H1 (cell line): Measurements from ENCODE around the gene RAN. TPM values are rescaled to one million over a fixed set of nuclear protein-coding genes. Genes with fewer than 3 reads are reported as not detected.

ENCODE experiments used
- BACH1 ChIP-seq: IDR thresholded peaks from 2 replicates; pipeline ENCODE4 v1.6.1; 2012; ENCODE audit warnings: low read length, improper control_type of control experiment
- CEBPB ChIP-seq: IDR thresholded peaks from 2 replicates; pipeline ENCODE4 v1.6.1; 2012; ENCODE audit warnings: low read depth, low read length
- EZH2 ChIP-seq: fragments of 200-600 bp; sonication (generic); IDR thresholded peaks from 2 replicates; pipeline ENCODE4 v1.7.1; 2012; ENCODE audit warnings: low read depth, mild to moderate bottlenecking, moderate library complexity, low read length, inconsistent platforms; ENCODE audit not compliant: severe bottlenecking
- HDAC2 ChIP-seq, 2 experiments: fragments of 300-600 bp in 1 of 2; sonication (generic) in 1 of 2; IDR thresholded peaks; 2 replicates each; pipeline ENCODE4 v1.6.1; 2011 to 2012; ENCODE audit warnings: low read depth in 2 of 2, low read length in 2 of 2, mild to moderate bottlenecking in 2 of 2, moderate library complexity in 2 of 2, borderline replicate concordance in 1 of 2, inconsistent platforms in 1 of 2
- JUN ChIP-seq: IDR thresholded peaks from 2 replicates; pipeline ENCODE4 v1.6.1; 2011; ENCODE audit warnings: low read depth, mild to moderate bottlenecking, improper control_type of control experiment, low read length
- NANOG ChIP-seq: IDR thresholded peaks from 2 replicates; pipeline ENCODE4 v1.6.1; 2011; ENCODE audit warnings: low read length, low read depth, mild to moderate bottlenecking, inconsistent platforms; ENCODE audit not compliant: insufficient read depth, poor library complexity, severe bottlenecking
- NRF1 ChIP-seq: IDR thresholded peaks from 2 replicates; pipeline ENCODE4 v1.6.1; 2011; ENCODE audit warnings: mild to moderate bottlenecking, low read depth, low read length, improper control_type of control experiment
- RBBP5 ChIP-seq: IDR thresholded peaks from 2 replicates; pipeline ENCODE4 v1.7.1; 2012; ENCODE audit warnings: low read depth, mild to moderate bottlenecking, inconsistent platforms, low read length, moderate library complexity, borderline replicate concordance
- SAP30 ChIP-seq: fragments of 300-600 bp; sonication (generic); IDR thresholded peaks from 2 replicates; pipeline ENCODE4 v1.7.1; 2012; ENCODE audit warnings: low read length, moderate library complexity, mild to moderate bottlenecking, inconsistent platforms; ENCODE audit not compliant: insufficient read depth, insufficient replicate concordance
- SIN3A ChIP-seq, 2 experiments: IDR thresholded peaks in 1 of 2; conservative IDR thresholded peaks in 1 of 2; 2 replicates each; pipeline ENCODE4 v1.6.1; 2011 to 2012; ENCODE audit warnings: low read length in 2 of 2, improper control_type of control experiment in 1 of 2, low read depth in 1 of 2, mild to moderate bottlenecking in 1 of 2
- YY1 ChIP-seq: IDR thresholded peaks from 2 replicates; pipeline ENCODE4 v1.6.1; 2011; ENCODE audit warnings: low read depth, mild to moderate bottlenecking, low read length
- polyA plus RNA-seq, 7 experiments: library from polyadenylated mRNA; depleted of rRNA in 3 of 7; stranded (reverse) in 5 of 7; unstranded in 2 of 7; fragments of >200 nt in 5 of 7; fragments of 200-250 nt in 2 of 7; gene quantifications; 1 replicate in 5 of 7; 2 replicates in 1 of 7; 4 replicates in 1 of 7; pipeline versions ENCODE4 v1.2.1 to v1.2.3, GENCODE V29; 2011 to 2013; ENCODE audit warnings: missing spikeins in 2 of 7, mixed read lengths in 2 of 7
- total RNA-seq: library from RNA; stranded (reverse); fragmentation: NEBNext Ultra II Directional; extraction: Animal tissue kit (Norgen Biotek cat#: 25700); gene quantifications from 2 replicates; pipeline ENCODE4 v1.2.1, GENCODE V29; 2021
- TF ChIP-seq, protein P1 (sequence below): IDR thresholded peaks from 2 replicates; pipeline ENCODE4 v1.6.1; 2011; ENCODE audit warnings: low read length, improper control_type of control experiment
- TF ChIP-seq, protein P2 (sequence below), 3 experiments: IDR thresholded peaks; 1 replicate in 2 of 3; 2 replicates in 1 of 3; pipeline versions ENCODE4 v1.5.1 to v1.6.1; 2011; ENCODE audit warnings: low read length in 3 of 3, mild to moderate bottlenecking in 3 of 3, inconsistent platforms in 2 of 3, low read depth in 1 of 3, moderate library complexity in 1 of 3; ENCODE audit not compliant: insufficient read depth in 1 of 3; ENCODE audit errors: control extremely low read depth in 1 of 3

Gene RAN
- total and polyA plus RNA-seq, 2 of the 8 experiments (the other 6 are each of a cell fraction or from before 2014, with no cell fraction given), result 2,064 to 2,203 TPM

DNA sequence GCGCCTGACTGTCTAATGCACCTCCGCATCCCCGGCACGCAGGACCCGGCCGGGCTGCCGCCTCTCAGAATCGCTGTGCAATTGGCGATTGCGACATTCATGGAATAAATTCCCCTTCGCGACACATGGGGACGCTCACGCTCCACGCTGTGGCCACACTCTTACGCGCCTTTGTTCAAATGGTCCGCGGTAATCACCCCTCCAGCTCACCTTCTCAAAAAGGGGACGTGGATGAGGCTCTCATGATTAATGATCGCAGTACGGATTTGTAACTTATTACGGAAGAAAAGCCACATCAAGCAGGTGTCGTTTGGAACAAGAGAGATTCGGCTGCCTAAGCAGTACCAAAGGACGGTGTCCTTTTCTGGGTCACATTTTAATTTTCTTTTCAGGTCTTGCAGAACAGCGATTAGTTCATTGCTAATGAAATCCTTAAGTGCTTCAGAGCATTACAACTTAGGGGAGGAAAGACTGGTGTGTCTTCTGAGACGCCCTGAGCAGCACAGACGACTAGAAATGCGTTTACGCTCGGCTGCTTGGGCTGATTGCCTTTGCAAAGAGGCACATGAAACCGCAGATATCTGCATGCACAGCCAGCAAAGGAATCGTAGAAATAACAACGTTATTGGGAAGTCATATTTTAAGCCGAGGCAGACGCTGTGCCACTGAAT is 44.5 kb downstream of the RAN start (continued):
- no peak for TF ChIP-seq SIN3A (conservative IDR thresholded peaks at IDR 0.05 in 1 of 2, IDR thresholded peaks at IDR 0.05 in 1 of 2; ENCODE audit: low read depth in 1 of 2, low read length in 2 of 2)
- peak; percentile 67 for TF ChIP-seq BACH1
- TF ChIP-seq JUN, result no peak
- peak; percentile 47 for TF ChIP-seq NANOG
- TF ChIP-seq RBBP5, result no peak
- TF ChIP-seq, protein P1, sequence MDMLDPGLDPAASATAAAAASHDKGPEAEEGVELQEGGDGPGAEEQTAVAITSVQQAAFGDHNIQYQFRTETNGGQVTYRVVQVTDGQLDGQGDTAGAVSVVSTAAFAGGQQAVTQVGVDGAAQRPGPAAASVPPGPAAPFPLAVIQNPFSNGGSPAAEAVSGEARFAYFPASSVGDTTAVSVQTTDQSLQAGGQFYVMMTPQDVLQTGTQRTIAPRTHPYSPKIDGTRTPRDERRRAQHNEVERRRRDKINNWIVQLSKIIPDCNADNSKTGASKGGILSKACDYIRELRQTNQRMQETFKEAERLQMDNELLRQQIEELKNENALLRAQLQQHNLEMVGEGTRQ, result no peak
- TF ChIP-seq, protein P2, sequence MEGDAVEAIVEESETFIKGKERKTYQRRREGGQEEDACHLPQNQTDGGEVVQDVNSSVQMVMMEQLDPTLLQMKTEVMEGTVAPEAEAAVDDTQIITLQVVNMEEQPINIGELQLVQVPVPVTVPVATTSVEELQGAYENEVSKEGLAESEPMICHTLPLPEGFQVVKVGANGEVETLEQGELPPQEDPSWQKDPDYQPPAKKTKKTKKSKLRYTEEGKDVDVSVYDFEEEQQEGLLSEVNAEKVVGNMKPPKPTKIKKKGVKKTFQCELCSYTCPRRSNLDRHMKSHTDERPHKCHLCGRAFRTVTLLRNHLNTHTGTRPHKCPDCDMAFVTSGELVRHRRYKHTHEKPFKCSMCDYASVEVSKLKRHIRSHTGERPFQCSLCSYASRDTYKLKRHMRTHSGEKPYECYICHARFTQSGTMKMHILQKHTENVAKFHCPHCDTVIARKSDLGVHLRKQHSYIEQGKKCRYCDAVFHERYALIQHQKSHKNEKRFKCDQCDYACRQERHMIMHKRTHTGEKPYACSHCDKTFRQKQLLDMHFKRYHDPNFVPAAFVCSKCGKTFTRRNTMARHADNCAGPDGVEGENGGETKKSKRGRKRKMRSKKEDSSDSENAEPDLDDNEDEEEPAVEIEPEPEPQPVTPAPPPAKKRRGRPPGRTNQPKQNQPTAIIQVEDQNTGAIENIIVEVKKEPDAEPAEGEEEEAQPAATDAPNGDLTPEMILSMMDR (IDR thresholded peaks at IDR 0.05; ENCODE audit: control extremely low read depth in 1 of 3, insufficient read depth in 1 of 3, low read depth in 1 of 3, low read length in 3 of 3), result peak; percentile 95 to 98 (median 96)
- no peak for TF ChIP-seq NRF1
- no peak for TF ChIP-seq YY1
- TF ChIP-seq HDAC2 (IDR thresholded peaks at IDR 0.05; ENCODE audit: borderline replicate concordance in 1 of 2, low read depth in 2 of 2, low read length in 2 of 2), result no peak
- TF ChIP-seq CEBPB, result peak; percentile 100
- no peak for TF ChIP-seq SAP30
- TF ChIP-seq EZH2, result no peak
